SK-N-SH treated with all-trans-retinoic acid at 6 μM for 48 hours (cell line): ENCODE measurements around the gene VPS37C.

Experiments
- ATAC-seq: fragments of 200-7000 bp; cut with Tn5 transposase; 3 replicates; pipeline ENCODE4 v1.9.1; 2020; ENCODE audit warnings: mild to moderate bottlenecking, moderate library complexity
- ARNTL ChIP-seq: fragments of 450-650 bp; formaldehyde crosslinking; IDR thresholded peaks from 2 replicates; pipeline ENCODE4 v1.5.0; 2020; ENCODE audit warnings: low read depth, mild to moderate bottlenecking, moderate library complexity, borderline replicate concordance
- BACH2 ChIP-seq: fragments of 250-450 bp; sonication (Bioruptor Pico); IDR thresholded peaks from 2 replicates; pipeline ENCODE4 v1.9.0; 2021; ENCODE audit warnings: mild to moderate bottlenecking, borderline replicate concordance
- ESRRG ChIP-seq: fragments of 250-450 bp; sonication (Bioruptor Pico); IDR thresholded peaks from 2 replicates; pipeline ENCODE4 v1.6.1; 2021; ENCODE audit warnings: mild to moderate bottlenecking
- GLIS3 ChIP-seq: fragments of 250-450 bp; sonication (Bioruptor Pico); IDR thresholded peaks from 2 replicates; pipeline ENCODE4 v1.5.0; 2020; ENCODE audit warnings: mild to moderate bottlenecking, moderate library complexity
- ISL1 ChIP-seq: fragments of 250-450 bp; sonication (Bioruptor Pico); IDR thresholded peaks from 2 replicates; pipeline ENCODE4 v2.1.2; 2022; ENCODE audit warnings: mild to moderate bottlenecking, moderate library complexity
- OSR1 ChIP-seq: fragments of 250-450 bp; sonication (Bioruptor Pico); IDR thresholded peaks from 2 replicates; pipeline ENCODE4 v1.8.0; 2022; ENCODE audit warnings: moderate library complexity, mild to moderate bottlenecking, inconsistent platforms
- RARB ChIP-seq: fragments of 250-450 bp; sonication (Bioruptor Pico); IDR thresholded peaks from 2 replicates; pipeline ENCODE4 v1.8.0; 2021; ENCODE audit warnings: mild to moderate bottlenecking, moderate library complexity
- SNAI2 ChIP-seq: fragments of 250-450 bp; sonication (Bioruptor Pico); IDR thresholded peaks from 2 replicates; pipeline ENCODE4 v1.5.0; 2020; ENCODE audit warnings: mild to moderate bottlenecking, moderate library complexity
- TCF4 ChIP-seq: fragments of 250-450 bp; sonication (Bioruptor Pico); IDR thresholded peaks from 2 replicates; pipeline ENCODE4 v1.8.0; 2021; ENCODE audit warnings: mild to moderate bottlenecking, moderate library complexity, borderline replicate concordance
- TOX ChIP-seq: fragments of 250-450 bp; sonication (Bioruptor Pico); IDR thresholded peaks from 2 replicates; pipeline ENCODE4 v1.8.0; 2021; ENCODE audit warnings: mild to moderate bottlenecking, moderate library complexity, borderline replicate concordance
- ZC3H10 ChIP-seq: fragments of 250-450 bp; sonication (Bioruptor Pico); IDR thresholded peaks from 2 replicates; pipeline ENCODE4 v1.5.1; 2021; ENCODE audit warnings: mild to moderate bottlenecking, moderate library complexity
- ZFP3 ChIP-seq: fragments of 250-450 bp; sonication (Bioruptor Pico); IDR thresholded peaks from 2 replicates; pipeline ENCODE4 v1.5.0; 2020; ENCODE audit warnings: mild to moderate bottlenecking, moderate library complexity
- ZFP30 ChIP-seq: fragments of 450-650 bp; formaldehyde crosslinking; IDR thresholded peaks from 2 replicates; pipeline ENCODE4 v1.5.0; 2022; ENCODE audit warnings: mild to moderate bottlenecking, moderate library complexity
- ZNF565 ChIP-seq: fragments of 450-650 bp; formaldehyde crosslinking; conservative IDR thresholded peaks from 2 replicates; pipeline ENCODE4 v1.5.0; 2020; ENCODE audit warnings: low read depth, mild to moderate bottlenecking, moderate library complexity
- ZNF70 ChIP-seq: fragments of 450-650 bp; formaldehyde crosslinking; IDR thresholded peaks from 2 replicates; pipeline ENCODE4 v1.5.0; 2020; ENCODE audit warnings: mild to moderate bottlenecking, moderate library complexity
- ZNF8 ChIP-seq: fragments of 450-650 bp; formaldehyde crosslinking; IDR thresholded peaks from 2 replicates; pipeline ENCODE4 v1.5.0; 2020; ENCODE audit warnings: mild to moderate bottlenecking, moderate library complexity
- TF ChIP-seq, protein P1 (sequence below): fragments of 250-450 bp; sonication (Bioruptor Pico); IDR thresholded peaks from 2 replicates; pipeline ENCODE4 v1.5.0; 2020; ENCODE audit warnings: mild to moderate bottlenecking, moderate library complexity
- TF ChIP-seq, protein P2 (sequence below): fragments of 250-450 bp; sonication (Bioruptor Pico); IDR thresholded peaks from 2 replicates; pipeline ENCODE4 v1.5.1; 2021; ENCODE audit warnings: mild to moderate bottlenecking, moderate library complexity
- TF ChIP-seq, protein P3 (sequence below): fragments of 250-450 bp; sonication (Bioruptor Pico); IDR thresholded peaks from 2 replicates; pipeline ENCODE4 v1.8.0; 2020; ENCODE audit warnings: mild to moderate bottlenecking, moderate library complexity, borderline replicate concordance
- TF ChIP-seq, protein P4 (sequence below): fragments of 250-450 bp; sonication (Bioruptor Pico); IDR thresholded peaks from 2 replicates; pipeline ENCODE4 v1.5.1; 2020; ENCODE audit warnings: low read depth, mild to moderate bottlenecking, moderate library complexity
- TF ChIP-seq, protein P5 (sequence below): fragments of 250-450 bp; sonication (Bioruptor Pico); IDR thresholded peaks from 2 replicates; pipeline ENCODE4 v1.8.0; 2021; ENCODE audit warnings: low read depth, mild to moderate bottlenecking, moderate library complexity, borderline replicate concordance

The VPS37C gene

DNA sequence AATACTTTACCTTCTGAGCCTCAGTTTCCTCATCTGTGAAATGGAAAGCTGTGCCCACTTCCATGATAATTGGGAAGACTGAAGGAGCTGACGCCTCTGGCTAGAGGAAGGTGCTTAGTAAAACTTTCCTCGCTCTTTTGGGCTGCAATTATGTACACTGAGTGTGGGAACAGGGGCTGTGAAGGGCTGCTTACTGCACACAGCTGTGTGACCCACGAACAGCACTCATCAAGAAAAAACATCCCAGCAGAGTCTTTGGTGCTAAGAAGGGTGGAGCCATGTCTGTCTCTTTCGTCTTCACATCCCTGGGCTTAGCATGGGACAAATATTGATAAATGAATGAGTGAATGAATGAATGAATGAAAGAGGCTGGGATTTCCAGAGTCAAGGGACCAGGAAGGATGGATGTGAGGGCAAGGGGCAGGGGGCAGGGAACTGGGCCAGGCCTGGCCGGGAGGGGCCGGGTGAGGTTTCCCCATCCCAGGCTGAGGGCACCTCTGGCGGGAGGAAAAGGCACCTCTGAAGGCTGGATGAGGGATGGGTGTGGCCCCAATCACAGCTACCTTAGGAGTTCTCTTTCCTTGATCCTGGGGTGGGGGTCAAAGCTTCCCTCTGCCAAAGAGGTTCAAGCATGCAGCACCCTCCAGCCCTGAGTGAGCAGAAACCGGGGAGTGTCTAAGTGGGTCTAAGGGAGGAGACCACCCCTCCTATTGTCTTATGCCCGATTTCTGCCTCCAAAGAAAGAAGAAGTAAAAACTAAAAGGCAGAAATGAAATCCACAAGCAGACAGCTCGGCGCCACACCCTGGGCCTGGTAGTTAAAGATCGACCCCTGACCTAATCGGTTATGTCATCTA, 68.1 kb downstream of the VPS37C start (continued):
- TF ChIP-seq, protein P1, sequence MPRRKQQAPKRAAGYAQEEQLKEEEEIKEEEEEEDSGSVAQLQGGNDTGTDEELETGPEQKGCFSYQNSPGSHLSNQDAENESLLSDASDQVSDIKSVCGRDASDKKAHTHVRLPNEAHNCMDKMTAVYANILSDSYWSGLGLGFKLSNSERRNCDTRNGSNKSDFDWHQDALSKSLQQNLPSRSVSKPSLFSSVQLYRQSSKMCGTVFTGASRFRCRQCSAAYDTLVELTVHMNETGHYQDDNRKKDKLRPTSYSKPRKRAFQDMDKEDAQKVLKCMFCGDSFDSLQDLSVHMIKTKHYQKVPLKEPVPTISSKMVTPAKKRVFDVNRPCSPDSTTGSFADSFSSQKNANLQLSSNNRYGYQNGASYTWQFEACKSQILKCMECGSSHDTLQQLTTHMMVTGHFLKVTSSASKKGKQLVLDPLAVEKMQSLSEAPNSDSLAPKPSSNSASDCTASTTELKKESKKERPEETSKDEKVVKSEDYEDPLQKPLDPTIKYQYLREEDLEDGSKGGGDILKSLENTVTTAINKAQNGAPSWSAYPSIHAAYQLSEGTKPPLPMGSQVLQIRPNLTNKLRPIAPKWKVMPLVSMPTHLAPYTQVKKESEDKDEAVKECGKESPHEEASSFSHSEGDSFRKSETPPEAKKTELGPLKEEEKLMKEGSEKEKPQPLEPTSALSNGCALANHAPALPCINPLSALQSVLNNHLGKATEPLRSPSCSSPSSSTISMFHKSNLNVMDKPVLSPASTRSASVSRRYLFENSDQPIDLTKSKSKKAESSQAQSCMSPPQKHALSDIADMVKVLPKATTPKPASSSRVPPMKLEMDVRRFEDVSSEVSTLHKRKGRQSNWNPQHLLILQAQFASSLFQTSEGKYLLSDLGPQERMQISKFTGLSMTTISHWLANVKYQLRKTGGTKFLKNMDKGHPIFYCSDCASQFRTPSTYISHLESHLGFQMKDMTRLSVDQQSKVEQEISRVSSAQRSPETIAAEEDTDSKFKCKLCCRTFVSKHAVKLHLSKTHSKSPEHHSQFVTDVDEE (CRISPR knock-in tag): no peak
- no peak for TF ChIP-seq OSR1 (CRISPR knock-in tag)
- TF ChIP-seq, protein P2, sequence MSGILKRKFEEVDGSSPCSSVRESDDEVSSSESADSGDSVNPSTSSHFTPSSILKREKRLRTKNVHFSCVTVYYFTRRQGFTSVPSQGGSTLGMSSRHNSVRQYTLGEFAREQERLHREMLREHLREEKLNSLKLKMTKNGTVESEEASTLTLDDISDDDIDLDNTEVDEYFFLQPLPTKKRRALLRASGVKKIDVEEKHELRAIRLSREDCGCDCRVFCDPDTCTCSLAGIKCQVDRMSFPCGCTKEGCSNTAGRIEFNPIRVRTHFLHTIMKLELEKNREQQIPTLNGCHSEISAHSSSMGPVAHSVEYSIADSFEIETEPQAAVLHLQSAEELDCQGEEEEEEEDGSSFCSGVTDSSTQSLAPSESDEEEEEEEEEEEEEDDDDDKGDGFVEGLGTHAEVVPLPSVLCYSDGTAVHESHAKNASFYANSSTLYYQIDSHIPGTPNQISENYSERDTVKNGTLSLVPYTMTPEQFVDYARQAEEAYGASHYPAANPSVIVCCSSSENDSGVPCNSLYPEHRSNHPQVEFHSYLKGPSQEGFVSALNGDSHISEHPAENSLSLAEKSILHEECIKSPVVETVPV (CRISPR knock-in tag): no peak

DNA sequence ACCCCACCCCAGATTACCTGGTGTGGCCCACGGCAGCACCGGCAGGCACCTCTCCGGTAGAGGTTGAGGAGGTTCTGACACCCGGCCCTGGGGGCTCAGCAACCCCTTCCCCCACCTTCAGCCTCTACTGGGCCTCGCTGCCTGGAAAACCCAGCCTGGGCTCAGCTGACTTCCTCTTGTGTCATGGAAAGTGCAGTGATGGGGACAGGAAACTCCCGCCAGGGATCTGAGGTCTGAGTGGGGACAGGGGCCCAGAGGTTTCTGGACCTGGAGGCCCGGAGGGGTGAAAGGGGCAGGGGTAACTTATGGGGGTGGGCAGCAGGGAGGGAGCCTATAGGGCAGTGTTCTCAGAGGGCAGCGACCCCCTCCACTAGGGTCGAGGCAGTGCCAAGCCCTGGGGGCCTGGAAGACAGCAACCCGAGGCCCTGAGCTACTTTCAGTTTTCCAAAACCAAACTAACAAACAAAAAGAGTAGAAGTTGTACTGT, 68.9 kb downstream of the VPS37C start:
- TF ChIP-seq RARB (CRISPR knock-in tag): no peak
- TF ChIP-seq ARNTL (CRISPR knock-in tag): no peak
- TF ChIP-seq, protein P1 (CRISPR knock-in tag): no peak
- TF ChIP-seq ZNF8 (CRISPR knock-in tag): no peak
- no peak for TF ChIP-seq TCF4 (CRISPR knock-in tag)
- TF ChIP-seq TOX (CRISPR knock-in tag): no peak
- TF ChIP-seq ZC3H10 (CRISPR knock-in tag): no peak
- no peak for TF ChIP-seq ZNF565 (CRISPR knock-in tag)
- TF ChIP-seq, protein P3, sequence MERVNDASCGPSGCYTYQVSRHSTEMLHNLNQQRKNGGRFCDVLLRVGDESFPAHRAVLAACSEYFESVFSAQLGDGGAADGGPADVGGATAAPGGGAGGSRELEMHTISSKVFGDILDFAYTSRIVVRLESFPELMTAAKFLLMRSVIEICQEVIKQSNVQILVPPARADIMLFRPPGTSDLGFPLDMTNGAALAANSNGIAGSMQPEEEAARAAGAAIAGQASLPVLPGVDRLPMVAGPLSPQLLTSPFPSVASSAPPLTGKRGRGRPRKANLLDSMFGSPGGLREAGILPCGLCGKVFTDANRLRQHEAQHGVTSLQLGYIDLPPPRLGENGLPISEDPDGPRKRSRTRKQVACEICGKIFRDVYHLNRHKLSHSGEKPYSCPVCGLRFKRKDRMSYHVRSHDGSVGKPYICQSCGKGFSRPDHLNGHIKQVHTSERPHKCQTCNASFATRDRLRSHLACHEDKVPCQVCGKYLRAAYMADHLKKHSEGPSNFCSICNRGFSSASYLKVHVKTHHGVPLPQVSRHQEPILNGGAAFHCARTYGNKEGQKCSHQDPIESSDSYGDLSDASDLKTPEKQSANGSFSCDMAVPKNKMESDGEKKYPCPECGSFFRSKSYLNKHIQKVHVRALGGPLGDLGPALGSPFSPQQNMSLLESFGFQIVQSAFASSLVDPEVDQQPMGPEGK (CRISPR knock-in tag): no peak
- TF ChIP-seq, protein P4, sequence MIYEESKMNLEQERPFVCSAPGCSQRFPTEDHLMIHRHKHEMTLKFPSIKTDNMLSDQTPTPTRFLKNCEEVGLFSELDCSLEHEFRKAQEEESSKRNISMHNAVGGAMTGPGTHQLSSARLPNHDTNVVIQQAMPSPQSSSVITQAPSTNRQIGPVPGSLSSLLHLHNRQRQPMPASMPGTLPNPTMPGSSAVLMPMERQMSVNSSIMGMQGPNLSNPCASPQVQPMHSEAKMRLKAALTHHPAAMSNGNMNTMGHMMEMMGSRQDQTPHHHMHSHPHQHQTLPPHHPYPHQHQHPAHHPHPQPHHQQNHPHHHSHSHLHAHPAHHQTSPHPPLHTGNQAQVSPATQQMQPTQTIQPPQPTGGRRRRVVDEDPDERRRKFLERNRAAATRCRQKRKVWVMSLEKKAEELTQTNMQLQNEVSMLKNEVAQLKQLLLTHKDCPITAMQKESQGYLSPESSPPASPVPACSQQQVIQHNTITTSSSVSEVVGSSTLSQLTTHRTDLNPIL: no peak
- no peak for TF ChIP-seq ZFP30 (CRISPR knock-in tag)
- no peak for TF ChIP-seq BACH2 (CRISPR knock-in tag)
- no peak for TF ChIP-seq SNAI2 (CRISPR knock-in tag)
- no peak for TF ChIP-seq ISL1 (CRISPR knock-in tag)
- TF ChIP-seq GLIS3 (CRISPR knock-in tag): no peak
- TF ChIP-seq, protein P2 (CRISPR knock-in tag): no peak
- TF ChIP-seq, protein P5, sequence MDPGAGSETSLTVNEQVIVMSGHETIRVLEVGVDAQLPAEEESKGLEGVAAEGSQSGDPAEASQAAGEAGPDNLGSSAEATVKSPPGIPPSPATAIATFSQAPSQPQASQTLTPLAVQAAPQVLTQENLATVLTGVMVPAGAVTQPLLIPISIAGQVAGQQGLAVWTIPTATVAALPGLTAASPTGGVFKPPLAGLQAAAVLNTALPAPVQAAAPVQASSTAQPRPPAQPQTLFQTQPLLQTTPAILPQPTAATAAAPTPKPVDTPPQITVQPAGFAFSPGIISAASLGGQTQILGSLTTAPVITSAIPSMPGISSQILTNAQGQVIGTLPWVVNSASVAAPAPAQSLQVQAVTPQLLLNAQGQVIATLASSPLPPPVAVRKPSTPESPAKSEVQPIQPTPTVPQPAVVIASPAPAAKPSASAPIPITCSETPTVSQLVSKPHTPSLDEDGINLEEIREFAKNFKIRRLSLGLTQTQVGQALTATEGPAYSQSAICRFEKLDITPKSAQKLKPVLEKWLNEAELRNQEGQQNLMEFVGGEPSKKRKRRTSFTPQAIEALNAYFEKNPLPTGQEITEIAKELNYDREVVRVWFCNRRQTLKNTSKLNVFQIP (CRISPR knock-in tag): no peak
- TF ChIP-seq ZFP3: no peak
- TF ChIP-seq ESRRG (CRISPR knock-in tag): no peak
- no peak for TF ChIP-seq ZNF70 (CRISPR knock-in tag)
- ATAC-seq: no peak
